K562 (cell line): ENCODE measurements around the gene DDRGK1.

Experiments
- BHLHE40 ChIP-seq: IDR thresholded peaks from 2 replicates; pipeline ENCODE4 v1.6.1; 2011; ENCODE audit warnings: low read length, improper control_type of control experiment
- EGR1 ChIP-seq: fragments of 450-650 bp; conservative IDR thresholded peaks from 2 replicates; pipeline ENCODE4 v1.6.1; 2017; ENCODE audit warnings: mild to moderate bottlenecking
- FOXK1 ChIP-seq: sonication (generic); formaldehyde crosslinking; IDR thresholded peaks from 2 replicates; pipeline ENCODE4 v1.8.0; 2022; ENCODE audit warnings: missing genetic modification reagents, mild to moderate bottlenecking, borderline replicate concordance
- GTF2F1 ChIP-seq: IDR thresholded peaks from 2 replicates; pipeline ENCODE4 v1.6.1; 2011; ENCODE audit warnings: low read depth, low read length, improper control_type of control experiment
- POLR2A ChIP-seq: fragments of 450-650 bp; conservative IDR thresholded peaks from 2 replicates; pipeline ENCODE4 v1.6.1; 2016
- RAD21 ChIP-seq, 2 experiments: fragments of 250-450 bp in 1 of 2; fragments of 450-650 bp in 1 of 2; sonication (Bioruptor Pico) in 1 of 2; formaldehyde crosslinking in 1 of 2; IDR thresholded peaks in 1 of 2; conservative IDR thresholded peaks in 1 of 2; 2 replicates each; pipeline versions ENCODE4 v1.4.0 to v1.8.0; 2020 to 2022; ENCODE audit warnings: mild to moderate bottlenecking in 2 of 2, moderate library complexity in 1 of 2
- RCOR1 ChIP-seq, 2 experiments: IDR thresholded peaks; 2 replicates each; pipeline ENCODE4 v1.6.1; 2012; ENCODE audit warnings: low read depth in 2 of 2, low read length in 2 of 2, borderline replicate concordance in 1 of 2, improper control_type of control experiment in 1 of 2
- TAF9B ChIP-seq: fragments of 450-650 bp; IDR thresholded peaks from 2 replicates; pipeline ENCODE4 v1.6.1; 2018; ENCODE audit warnings: mild to moderate bottlenecking; ENCODE audit not compliant: partially characterized antibody
- ZFP30 ChIP-seq: fragments of 250-450 bp; sonication (Bioruptor Pico); IDR thresholded peaks from 2 replicates; pipeline ENCODE4 v1.8.0; 2022; ENCODE audit warnings: moderate library complexity, mild to moderate bottlenecking, inconsistent platforms, borderline replicate concordance
- ZNF212 ChIP-seq: fragments of 450-650 bp; formaldehyde crosslinking; IDR thresholded peaks from 2 replicates; pipeline ENCODE4 v1.4.0; 2020; ENCODE audit warnings: mild to moderate bottlenecking
- TF ChIP-seq, protein P1 (sequence below), 3 experiments: IDR thresholded peaks in 2 of 3; conservative IDR thresholded peaks in 1 of 3; 2 replicates each; pipeline ENCODE4 v1.5.1; 2011 to 2012; ENCODE audit warnings: low read length in 3 of 3, mild to moderate bottlenecking in 3 of 3, control low read depth in 2 of 3, improper control_type of control experiment in 1 of 3, inconsistent platforms in 1 of 3, low read depth in 1 of 3, mixed read lengths in 1 of 3, moderate library complexity in 1 of 3; ENCODE audit not compliant: insufficient read depth in 2 of 3
- TF ChIP-seq, protein P2 (sequence below): sonication (generic); formaldehyde crosslinking; IDR thresholded peaks from 2 replicates; pipeline ENCODE4 v1.9.0; 2022; ENCODE audit warnings: mild to moderate bottlenecking, missing genetic modification reagents
- TF ChIP-seq, protein P3 (sequence below): fragments of 450-650 bp; IDR thresholded peaks from 2 replicates; pipeline ENCODE4 v1.7.1; 2018; ENCODE audit warnings: mild to moderate bottlenecking, low read depth; ENCODE audit not compliant: partially characterized antibody

- TF ChIP-seq, protein P1, sequence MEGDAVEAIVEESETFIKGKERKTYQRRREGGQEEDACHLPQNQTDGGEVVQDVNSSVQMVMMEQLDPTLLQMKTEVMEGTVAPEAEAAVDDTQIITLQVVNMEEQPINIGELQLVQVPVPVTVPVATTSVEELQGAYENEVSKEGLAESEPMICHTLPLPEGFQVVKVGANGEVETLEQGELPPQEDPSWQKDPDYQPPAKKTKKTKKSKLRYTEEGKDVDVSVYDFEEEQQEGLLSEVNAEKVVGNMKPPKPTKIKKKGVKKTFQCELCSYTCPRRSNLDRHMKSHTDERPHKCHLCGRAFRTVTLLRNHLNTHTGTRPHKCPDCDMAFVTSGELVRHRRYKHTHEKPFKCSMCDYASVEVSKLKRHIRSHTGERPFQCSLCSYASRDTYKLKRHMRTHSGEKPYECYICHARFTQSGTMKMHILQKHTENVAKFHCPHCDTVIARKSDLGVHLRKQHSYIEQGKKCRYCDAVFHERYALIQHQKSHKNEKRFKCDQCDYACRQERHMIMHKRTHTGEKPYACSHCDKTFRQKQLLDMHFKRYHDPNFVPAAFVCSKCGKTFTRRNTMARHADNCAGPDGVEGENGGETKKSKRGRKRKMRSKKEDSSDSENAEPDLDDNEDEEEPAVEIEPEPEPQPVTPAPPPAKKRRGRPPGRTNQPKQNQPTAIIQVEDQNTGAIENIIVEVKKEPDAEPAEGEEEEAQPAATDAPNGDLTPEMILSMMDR (IDR thresholded peaks at IDR 0.05 in 2 of 3, conservative IDR thresholded peaks at IDR 0.05 in 1 of 3; ENCODE audit: insufficient read depth in 2 of 3, low read depth in 1 of 3, low read length in 3 of 3), result no peak
- TF ChIP-seq POLR2A (no peak), ZFP30 (CRISPR knock-in tag) (no peak), ZNF212 (CRISPR knock-in tag) (no peak), EGR1 (no peak), TAF9B (no peak), BHLHE40 (no peak), RCOR1 (IDR thresholded peaks at IDR 0.05; ENCODE audit: borderline replicate concordance in 1 of 2, low read depth in 2 of 2, low read length in 2 of 2) (no peak), GTF2F1 (no peak), FOXK1 (CRISPR knock-in tag) (no peak), RAD21 (CRISPR knock-in tag; conservative IDR thresholded peaks at IDR 0.05 in 1 of 2, IDR thresholded peaks at IDR 0.05 in 1 of 2) (no peak)
- TF ChIP-seq, protein P2, sequence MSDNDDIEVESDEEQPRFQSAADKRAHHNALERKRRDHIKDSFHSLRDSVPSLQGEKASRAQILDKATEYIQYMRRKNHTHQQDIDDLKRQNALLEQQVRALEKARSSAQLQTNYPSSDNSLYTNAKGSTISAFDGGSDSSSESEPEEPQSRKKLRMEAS (CRISPR knock-in tag), result no peak
- TF ChIP-seq, protein P3, sequence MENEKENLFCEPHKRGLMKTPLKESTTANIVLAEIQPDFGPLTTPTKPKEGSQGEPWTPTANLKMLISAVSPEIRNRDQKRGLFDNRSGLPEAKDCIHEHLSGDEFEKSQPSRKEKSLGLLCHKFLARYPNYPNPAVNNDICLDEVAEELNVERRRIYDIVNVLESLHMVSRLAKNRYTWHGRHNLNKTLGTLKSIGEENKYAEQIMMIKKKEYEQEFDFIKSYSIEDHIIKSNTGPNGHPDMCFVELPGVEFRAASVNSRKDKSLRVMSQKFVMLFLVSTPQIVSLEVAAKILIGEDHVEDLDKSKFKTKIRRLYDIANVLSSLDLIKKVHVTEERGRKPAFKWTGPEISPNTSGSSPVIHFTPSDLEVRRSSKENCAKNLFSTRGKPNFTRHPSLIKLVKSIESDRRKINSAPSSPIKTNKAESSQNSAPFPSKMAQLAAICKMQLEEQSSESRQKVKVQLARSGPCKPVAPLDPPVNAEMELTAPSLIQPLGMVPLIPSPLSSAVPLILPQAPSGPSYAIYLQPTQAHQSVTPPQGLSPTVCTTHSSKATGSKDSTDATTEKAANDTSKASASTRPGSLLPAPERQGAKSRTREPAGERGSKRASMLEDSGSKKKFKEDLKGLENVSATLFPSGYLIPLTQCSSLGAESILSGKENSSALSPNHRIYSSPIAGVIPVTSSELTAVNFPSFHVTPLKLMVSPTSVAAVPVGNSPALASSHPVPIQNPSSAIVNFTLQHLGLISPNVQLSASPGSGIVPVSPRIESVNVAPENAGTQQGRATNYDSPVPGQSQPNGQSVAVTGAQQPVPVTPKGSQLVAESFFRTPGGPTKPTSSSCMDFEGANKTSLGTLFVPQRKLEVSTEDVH, result no peak
Observed at GRCh38 chr20:3233991-3234498, 29.6 kb upstream of the DDRGK1 start.
